H1 (cell line): Measurements from ENCODE around the gene GP9. TPM values are rescaled to one million over a fixed set of nuclear protein-coding genes. Genes with fewer than 3 reads are reported as not detected.

ENCODE experiments used
- CHD2 ChIP-seq: IDR thresholded peaks from 2 replicates; pipeline ENCODE4 v1.6.1; 2012; ENCODE audit warnings: low read length, improper control_type of control experiment
- polyA plus RNA-seq, 7 experiments: library from polyadenylated mRNA; depleted of rRNA in 3 of 7; stranded (reverse) in 5 of 7; unstranded in 2 of 7; fragments of >200 nt in 5 of 7; fragments of 200-250 nt in 2 of 7; gene quantifications; 1 replicate in 5 of 7; 2 replicates in 1 of 7; 4 replicates in 1 of 7; pipeline versions ENCODE4 v1.2.1 to v1.2.3, GENCODE V29; 2011 to 2013; ENCODE audit warnings: missing spikeins in 2 of 7, mixed read lengths in 2 of 7
- total RNA-seq: library from RNA; stranded (reverse); fragmentation: NEBNext Ultra II Directional; extraction: Animal tissue kit (Norgen Biotek cat#: 25700); gene quantifications from 2 replicates; pipeline ENCODE4 v1.2.1, GENCODE V29; 2021

Gene GP9
- total and polyA plus RNA-seq, 2 of the 8 experiments (the other 6 are each of a cell fraction or from before 2014, with no cell fraction given) = not detected

DNA sequence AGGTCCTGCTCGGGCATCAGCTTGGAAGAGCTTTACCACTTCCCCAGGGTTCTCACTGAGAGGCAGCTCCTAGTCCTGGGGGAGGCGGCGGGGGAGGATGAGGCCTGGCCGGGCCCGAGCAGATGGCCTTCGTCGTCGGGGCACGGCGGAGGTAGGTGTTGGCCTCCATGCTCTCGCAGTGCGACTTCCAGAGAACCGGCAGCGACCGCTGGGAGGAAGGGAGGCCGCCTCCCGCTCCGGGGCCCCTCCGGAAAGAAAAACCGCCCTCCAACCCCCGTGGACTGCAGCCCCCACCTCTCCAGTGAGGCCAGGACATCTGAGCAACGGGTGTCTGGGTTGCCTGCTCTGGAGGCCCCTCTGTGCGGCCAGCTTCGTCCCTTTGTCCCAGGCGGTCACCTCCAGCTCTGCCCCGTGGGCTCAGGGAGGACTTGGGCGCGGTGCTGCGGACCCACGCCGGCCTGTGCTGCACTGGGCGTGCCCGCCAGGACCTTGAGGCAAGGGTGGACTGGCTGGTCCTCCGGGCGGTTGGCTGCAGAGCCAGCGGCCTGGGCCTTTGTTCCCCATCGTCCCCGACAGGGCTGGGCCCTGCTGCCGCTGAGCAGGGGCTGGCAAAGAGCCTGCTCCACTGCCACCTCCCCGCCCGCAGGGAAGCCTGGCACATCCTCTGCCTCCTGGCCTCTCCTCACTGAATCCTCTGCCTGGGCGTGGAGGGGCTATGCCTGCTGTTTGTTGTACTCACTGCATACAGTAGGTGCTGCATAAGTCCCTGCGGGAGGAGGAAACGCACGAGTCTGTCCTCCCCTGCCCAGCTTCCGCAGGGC lies 13.6 kb upstream of the GP9 start (continued):
- TF ChIP-seq CHD2 = no peak
